ENCODE results near the gene OR5D18. TPM values are rescaled to one million over a fixed set of nuclear protein-coding genes. Genes with fewer than 3 reads are reported as not detected.

Gene OR5D18
- total RNA-seq, 1 donor from 2014 or later: not detected

DNA sequence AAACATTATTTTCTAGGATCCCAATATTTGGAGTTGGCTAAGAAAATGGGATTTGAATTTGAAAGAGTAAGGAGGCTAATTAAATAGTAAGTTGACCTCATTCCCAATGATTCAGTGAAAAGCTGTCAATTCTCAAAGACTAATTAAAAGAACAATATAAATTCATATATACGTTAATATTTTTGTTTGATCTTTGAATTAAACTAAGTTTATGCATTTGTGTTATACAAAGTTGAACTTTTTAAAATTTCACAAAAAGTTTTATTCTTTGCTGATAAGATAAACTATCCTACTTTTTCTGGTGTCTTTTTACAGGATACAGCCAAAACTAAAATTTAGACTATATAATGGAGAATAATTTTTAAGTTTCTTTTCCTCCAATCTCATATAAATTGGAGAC is 8.4 kb upstream of the OR5D18 start, which contains the start of gene OR5L1:
OR5L1 (plus strand) TSS at position 301 of the 400 bp plus-strand sequence. CDS start 100 bp downstream, outside the sequence.
- Histone ChIP-seq H3K27me3 (ENCODE audit: control insufficient read depth, insufficient read depth, low read length) (no peaks in the 10 kb centered on the region), H3K36me3 (ENCODE audit: control insufficient read depth, insufficient read depth, low read length) (no peaks in the 10 kb centered on the region), H3K4me3 (ENCODE audit: low read depth, low read length) (no peak within 1 kb of the TSS)
- DNase-seq (ENCODE audit: low read depth): no peak
- TF ChIP-seq, protein P1, sequence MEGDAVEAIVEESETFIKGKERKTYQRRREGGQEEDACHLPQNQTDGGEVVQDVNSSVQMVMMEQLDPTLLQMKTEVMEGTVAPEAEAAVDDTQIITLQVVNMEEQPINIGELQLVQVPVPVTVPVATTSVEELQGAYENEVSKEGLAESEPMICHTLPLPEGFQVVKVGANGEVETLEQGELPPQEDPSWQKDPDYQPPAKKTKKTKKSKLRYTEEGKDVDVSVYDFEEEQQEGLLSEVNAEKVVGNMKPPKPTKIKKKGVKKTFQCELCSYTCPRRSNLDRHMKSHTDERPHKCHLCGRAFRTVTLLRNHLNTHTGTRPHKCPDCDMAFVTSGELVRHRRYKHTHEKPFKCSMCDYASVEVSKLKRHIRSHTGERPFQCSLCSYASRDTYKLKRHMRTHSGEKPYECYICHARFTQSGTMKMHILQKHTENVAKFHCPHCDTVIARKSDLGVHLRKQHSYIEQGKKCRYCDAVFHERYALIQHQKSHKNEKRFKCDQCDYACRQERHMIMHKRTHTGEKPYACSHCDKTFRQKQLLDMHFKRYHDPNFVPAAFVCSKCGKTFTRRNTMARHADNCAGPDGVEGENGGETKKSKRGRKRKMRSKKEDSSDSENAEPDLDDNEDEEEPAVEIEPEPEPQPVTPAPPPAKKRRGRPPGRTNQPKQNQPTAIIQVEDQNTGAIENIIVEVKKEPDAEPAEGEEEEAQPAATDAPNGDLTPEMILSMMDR (IDR thresholded peaks at IDR 0.05; ENCODE audit: insufficient read depth, low read length, poor library complexity, severe bottlenecking): no peak

DNA sequence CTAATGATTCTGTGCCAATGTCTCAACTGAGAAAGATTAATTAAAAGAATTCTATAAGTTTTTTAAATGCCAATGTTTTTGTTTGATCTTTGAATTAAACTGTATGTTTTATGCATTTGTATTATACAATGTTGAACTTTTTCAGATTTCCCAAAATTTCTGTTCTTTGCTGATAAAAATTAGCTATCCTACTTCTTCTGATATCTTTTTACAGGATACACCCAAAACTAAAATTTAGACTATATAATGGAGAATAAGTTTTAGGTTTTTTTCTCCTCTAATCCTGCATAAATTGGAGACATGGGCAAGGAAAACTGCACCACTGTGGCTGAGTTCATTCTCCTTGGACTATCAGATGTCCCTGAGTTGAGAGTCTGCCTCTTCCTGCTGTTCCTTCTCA is 7.5 kb downstream of the OR5D18 start, which contains the start of gene OR5L2:
OR5L2 (plus strand) TSS at position 301 of the 400 bp plus-strand sequence; CDS start at position 301, 0 bp downstream.
- no peak for DNase-seq (ENCODE audit: low read depth)
- Histone ChIP-seq H3K4me3 (ENCODE audit: low read depth, low read length) (no peak within 1 kb of the TSS), H3K27me3 (ENCODE audit: control insufficient read depth, insufficient read depth, low read length) (no peaks in the 10 kb centered on the region), H3K36me3 (ENCODE audit: control insufficient read depth, insufficient read depth, low read length) (no peaks in the 10 kb centered on the region)
- TF ChIP-seq, protein P1 (IDR thresholded peaks at IDR 0.05; ENCODE audit: insufficient read depth, low read length, poor library complexity, severe bottlenecking): no peak

DNA sequence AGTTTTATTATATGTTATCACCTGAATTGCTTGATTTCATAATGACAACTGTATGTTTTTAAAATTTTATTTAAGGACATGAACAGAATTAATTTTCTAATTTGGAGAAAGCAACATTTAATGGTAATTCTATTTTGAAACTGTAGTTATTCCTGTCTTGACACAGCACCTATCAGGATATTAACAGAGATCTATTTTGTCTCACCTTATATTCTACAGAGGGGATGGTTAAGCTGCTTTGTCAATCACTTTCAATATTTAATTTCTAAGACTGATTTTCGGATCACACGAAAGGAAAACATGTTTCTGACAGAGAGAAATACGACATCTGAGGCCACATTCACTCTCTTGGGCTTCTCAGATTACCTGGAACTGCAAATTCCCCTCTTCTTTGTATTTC is 19.0 kb downstream of the OR5D18 start, which contains the start of gene OR5D16:
OR5D16 (plus strand) TSS at position 301 of the 400 bp plus-strand sequence; CDS start at position 301, 0 bp downstream.
- TF ChIP-seq, protein P1 (IDR thresholded peaks at IDR 0.05; ENCODE audit: insufficient read depth, low read length, poor library complexity, severe bottlenecking): no peak
- Histone ChIP-seq H3K36me3 (ENCODE audit: control insufficient read depth, insufficient read depth, low read length) (no peaks in the 10 kb centered on the region), H3K27me3 (ENCODE audit: control insufficient read depth, insufficient read depth, low read length) (no peaks in the 10 kb centered on the region), H3K4me3 (ENCODE audit: low read depth, low read length) (no peak within 1 kb of the TSS)
- no peak for DNase-seq (ENCODE audit: low read depth)

DNA sequence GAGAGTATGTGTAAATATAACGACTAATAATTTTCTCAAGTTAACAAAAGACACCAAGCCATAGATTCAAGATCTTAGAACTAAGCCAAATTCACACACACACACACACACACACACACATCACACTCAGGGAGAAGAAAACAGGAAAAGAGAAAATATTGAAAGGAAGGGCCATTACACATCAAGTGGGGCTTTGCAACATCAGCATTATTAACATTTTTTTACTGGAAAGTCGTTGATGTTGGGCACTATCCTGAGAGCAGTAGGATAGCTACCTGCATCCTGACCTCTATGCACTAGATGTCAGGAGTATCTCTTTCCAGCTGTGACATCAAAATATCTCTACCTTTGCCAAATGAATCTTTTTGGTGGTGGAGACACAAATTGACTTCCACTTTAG is 28.0 kb downstream of the OR5D18 start:
- no peak for DNase-seq (ENCODE audit: low read depth)
- Histone ChIP-seq H3K27me3 (ENCODE audit: control insufficient read depth, insufficient read depth, low read length) (no peaks in the 10 kb centered on the region), H3K36me3 (ENCODE audit: control insufficient read depth, insufficient read depth, low read length) (no peaks in the 10 kb centered on the region), H3K4me3 (ENCODE audit: low read depth, low read length) (no peak overlapping the region)
- TF ChIP-seq, protein P1 (IDR thresholded peaks at IDR 0.05; ENCODE audit: insufficient read depth, low read length, poor library complexity, severe bottlenecking): no peak

DNA sequence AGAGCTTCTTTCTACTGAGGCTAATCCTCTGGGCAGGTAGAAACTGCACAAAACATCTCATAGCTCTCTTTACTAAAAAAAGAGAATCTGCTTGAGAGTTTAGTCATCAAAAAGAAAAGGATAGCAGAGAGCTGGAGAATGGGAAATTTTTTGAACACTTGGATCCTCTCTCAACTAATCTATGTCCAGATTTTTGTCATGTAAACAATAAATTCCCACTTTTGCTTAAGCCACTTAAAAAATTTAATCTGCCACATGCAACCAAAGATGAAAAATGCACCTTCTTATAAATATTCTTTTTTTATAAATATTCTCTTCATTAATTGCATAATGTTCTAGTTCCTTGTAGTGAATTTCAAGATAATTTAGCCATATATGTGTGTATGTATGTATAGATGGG is 29.6 kb downstream of the OR5D18 start:
- no peak for DNase-seq (ENCODE audit: low read depth)
- Histone ChIP-seq H3K4me3 (ENCODE audit: low read depth, low read length) (no peak overlapping the region), H3K27me3 (ENCODE audit: control insufficient read depth, insufficient read depth, low read length) (no peaks in the 10 kb centered on the region), H3K36me3 (ENCODE audit: control insufficient read depth, insufficient read depth, low read length) (no peaks in the 10 kb centered on the region)
- TF ChIP-seq, protein P1 (IDR thresholded peaks at IDR 0.05; ENCODE audit: insufficient read depth, low read length, poor library complexity, severe bottlenecking): no peak

DNA sequence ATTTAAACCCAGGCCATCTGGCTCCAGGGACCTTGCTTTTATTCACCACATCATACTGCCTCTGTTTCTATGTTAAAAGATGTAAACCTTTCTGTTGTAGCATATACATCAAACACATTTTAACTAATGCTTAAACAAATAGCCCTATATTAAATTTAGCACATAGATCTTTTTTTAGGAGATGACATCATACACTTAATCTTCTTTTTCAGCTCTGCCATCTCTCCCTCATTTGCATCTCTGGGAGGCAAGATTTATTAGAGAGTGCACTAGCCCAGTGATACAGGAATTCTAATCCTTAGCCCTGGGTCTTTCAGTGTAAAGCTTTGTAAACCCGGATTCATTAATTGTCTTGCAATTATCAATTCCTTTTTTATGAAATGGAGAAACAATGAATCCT is 32.7 kb downstream of the OR5D18 start:
- Histone ChIP-seq H3K27me3 (ENCODE audit: control insufficient read depth, insufficient read depth, low read length) (no peaks in the 10 kb centered on the region), H3K4me3 (ENCODE audit: low read depth, low read length) (no peak overlapping the region), H3K36me3 (ENCODE audit: control insufficient read depth, insufficient read depth, low read length) (no peaks in the 10 kb centered on the region)
- DNase-seq (ENCODE audit: low read depth): no peak
- TF ChIP-seq, protein P1 (IDR thresholded peaks at IDR 0.05; ENCODE audit: insufficient read depth, low read length, poor library complexity, severe bottlenecking): no peak
